Iris pigment epithelial cell (primary cell): ENCODE measurements around the gene BHLHE23.

Source experiments
- DNase-seq: peaks from one replicate; pipeline ENCODE4 v3.0.0-alpha.2; 2011; ENCODE audit warnings: low read depth

BHLHE23 gene

GRCh38 chr20:63009045-63009961 lies 2.5 kb upstream of the BHLHE23 start:
- DNase-seq = peak; percentile 35

- no peak for DNase-seq
These were observed 1.8 kb upstream of the BHLHE23 start for GRCh38 chr20:63008541-63009044.

GRCh38 chr20:63007646-63008488 lies 1.1 kb upstream of the BHLHE23 start:
- no peak for DNase-seq

- DNase-seq = no peak
These were observed 539 bp upstream of the BHLHE23 start for GRCh38 chr20:63007360-63007645.

- peak; percentile 24 for DNase-seq
These were observed 763 bp downstream of the BHLHE23 start for GRCh38 chr20:63005862-63006539.

GRCh38 chr20:63005365-63005861 lies 1.4 kb downstream of the BHLHE23 start:
- DNase-seq = no peak

GRCh38 chr20:63004607-63005364 lies 2.0 kb downstream of the BHLHE23 start:
- DNase-seq = peak; percentile 8

- no peak for DNase-seq
These were observed 3.2 kb downstream of the BHLHE23 start for GRCh38 chr20:63003546-63003945.

- no peak for DNase-seq
These were observed 4.3 kb downstream of the BHLHE23 start for GRCh38 chr20:63002511-63002910.

- no peak for DNase-seq
These were observed 5.8 kb downstream of the BHLHE23 start for GRCh38 chr20:63000958-63001357.

GRCh38 chr20:63000036-63000435 lies 6.7 kb downstream of the BHLHE23 start:
- no peak for DNase-seq

GRCh38 chr20:62999580-62999979 lies 7.2 kb downstream of the BHLHE23 start:
- DNase-seq = no peak

GRCh38 chr20:62998449-62998848 lies 8.3 kb downstream of the BHLHE23 start:
- DNase-seq = no peak

GRCh38 chr20:62997417-62998035 lies 9.2 kb downstream of the BHLHE23 start:
- no peak for DNase-seq

- no peak for DNase-seq
These were observed 10.2 kb downstream of the BHLHE23 start for GRCh38 chr20:62996596-62996982.

- no peak for DNase-seq
These were observed 10.7 kb downstream of the BHLHE23 start for GRCh38 chr20:62995898-62996595.

GRCh38 chr20:62995481-62995880 lies 11.3 kb downstream of the BHLHE23 start:
- DNase-seq = no peak

GRCh38 chr20:62994869-62995281 lies 11.9 kb downstream of the BHLHE23 start:
- no peak for DNase-seq

GRCh38 chr20:62993856-62994494 lies 12.8 kb downstream of the BHLHE23 start:
- no peak for DNase-seq

- DNase-seq = no peak
These were observed 14.9 kb downstream of the BHLHE23 start for GRCh38 chr20:62991863-62992262.
